AG04449 (cell line): ENCODE results near the gene USP54.

Experiments used
- CTCF ChIA-PET: fragments of 350-600 bp; formaldehyde crosslinking; extraction: SDS; loops from one replicate; lab custom pipeline; 2021; ENCODE audit warnings: antibody characterized with exemption; lab: Yijun Ruan, JAX
- POLR2A ChIA-PET: fragments of 400-600, 350-600 bp; formaldehyde crosslinking; extraction: SDS; loops from one replicate; lab custom pipeline; 2020; ENCODE audit warnings: antibody characterized with exemption, inconsistent platforms; lab: Yijun Ruan, JAX
- DNase-seq: peaks from one replicate; pipeline ENCODE4 v3.0.0-alpha.2; 2010; ENCODE audit warnings: low read depth, low spot score
- H3K4me3 ChIP-seq: 2 replicates; pipeline ENCODE4 v1.5.1; 2011; ENCODE audit warnings: low read depth, mild to moderate bottlenecking, control low read depth, low read length
- CTCF ChIP-seq: IDR thresholded peaks from one replicate; pipeline ENCODE4 v1.5.1; 2011; ENCODE audit warnings: mild to moderate bottlenecking, moderate library complexity, low read length, control low read depth, inconsistent platforms; ENCODE audit not compliant: insufficient read depth; ENCODE audit errors: missing control alignments

Gene USP54

GRCh38 chr10:73559590-73559989, 31.6 kb downstream of the USP54 start:
- DNase-seq = no peak
- ChIA-PET POLR2A (no interaction called here), CTCF (interaction anchor here (0.7 kb wide), 1 partner anchor 30 kb away, joined by 7 read pairs; no protein-coding TSS in a partner anchor)
- H3K4me3 ChIP-seq = no peak overlapping the region
- no peak for TF ChIP-seq CTCF

DNA sequence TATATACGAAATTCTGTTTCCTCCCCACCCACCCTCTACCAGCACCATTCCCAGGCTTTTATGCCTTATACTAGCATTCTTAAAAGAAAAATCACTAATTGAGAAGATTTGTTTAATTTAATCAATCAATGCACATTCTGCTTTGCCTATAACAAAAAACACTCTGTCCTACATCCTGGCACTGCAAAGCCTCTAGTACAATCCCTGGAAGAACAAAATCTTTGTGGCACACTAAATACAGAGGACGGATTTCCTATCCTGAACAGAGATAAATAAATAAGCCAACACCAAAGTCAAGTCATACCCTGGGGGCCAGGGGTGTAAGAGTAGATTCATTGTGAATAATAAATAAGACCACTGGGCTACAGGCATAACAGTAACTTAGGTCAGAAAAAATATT, 34.3 kb downstream of the USP54 start:
- CTCF ChIA-PET = interaction anchor here (0.8 kb wide), 1 partner anchor 28 kb away, joined by 3 read pairs; no protein-coding TSS in a partner anchor
- no peak overlapping the region for H3K4me3 ChIP-seq
- POLR2A ChIA-PET = no interaction called here
- TF ChIP-seq CTCF = no peak
- no peak for DNase-seq

DNA sequence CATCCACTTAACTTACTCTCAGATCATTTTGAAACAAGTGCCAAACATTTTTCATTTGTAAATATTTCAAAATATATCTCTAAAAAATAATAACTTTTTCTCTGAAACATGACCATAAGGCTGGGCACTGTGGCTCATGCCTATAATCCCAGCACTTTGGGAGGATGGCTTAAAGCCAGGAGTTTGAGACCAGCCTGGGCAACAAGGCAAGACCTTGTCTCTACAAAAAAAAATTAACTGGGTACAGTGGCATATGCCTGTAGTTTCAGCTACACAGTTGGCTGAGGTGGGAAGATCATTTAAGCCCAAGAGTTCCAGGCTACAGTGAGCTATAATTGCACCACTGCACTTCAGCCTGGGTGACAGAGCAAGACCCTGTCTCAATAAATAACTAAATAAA, 36.4 kb downstream of the USP54 start:
- no peak for DNase-seq
- no peak overlapping the region for H3K4me3 ChIP-seq
- ChIA-PET POLR2A (no interaction called here), CTCF (interaction anchor here (0.6 to 4.2 kb wide), 3 partner anchors 12 to 872 kb away, joined by 3 to 19 read pairs (median 6); no protein-coding TSS in a partner anchor)
- no peak for TF ChIP-seq CTCF

DNA sequence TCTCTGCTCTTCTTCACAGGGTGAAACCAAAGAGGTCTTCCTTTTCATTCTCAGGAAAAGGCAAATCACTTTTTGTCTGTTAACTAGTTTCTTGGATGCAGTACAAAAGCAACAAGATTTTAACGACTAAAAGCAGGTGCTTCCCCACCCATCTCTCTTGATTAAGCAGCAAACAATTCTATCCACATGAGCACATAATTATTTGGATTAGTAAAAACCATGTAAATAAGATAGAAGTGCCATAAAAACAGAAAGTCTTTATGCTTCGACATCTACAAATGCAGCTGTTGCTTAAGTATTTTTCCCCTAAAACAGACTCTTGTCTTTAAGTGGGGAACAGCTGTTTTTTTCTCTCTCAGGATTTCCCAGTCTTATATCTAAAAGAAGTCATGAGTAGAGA, 37.4 kb downstream of the USP54 start:
- no peak for DNase-seq
- H3K4me3 ChIP-seq = no peak overlapping the region
- CTCF ChIA-PET = interaction anchor here (1.5 to 4.2 kb wide), 2 partner anchors 11 to 24 kb away, joined by 6 to 19 read pairs; no protein-coding TSS in a partner anchor
- POLR2A ChIA-PET = no interaction called here
- TF ChIP-seq CTCF = no peak

- DNase-seq = no peak
- H3K4me3 ChIP-seq = no peak overlapping the region
- no peak for TF ChIP-seq CTCF
- CTCF ChIA-PET = interaction anchor here (0.9 to 4.2 kb wide), 3 partner anchors 11 to 91 kb away, joined by 3 to 19 read pairs (median 6); no protein-coding TSS in a partner anchor
- POLR2A ChIA-PET = no interaction called here
These were observed 38.1 kb downstream of the USP54 start for GRCh38 chr10:73552819-73553715.

- CTCF ChIA-PET = interaction anchor here (0.6 kb wide), 1 partner anchor 22 kb away, joined by 3 read pairs; no protein-coding TSS in a partner anchor
- DNase-seq = no peak
- H3K4me3 ChIP-seq = no peak overlapping the region
- no peak for TF ChIP-seq CTCF
- POLR2A ChIA-PET = no interaction called here
These were observed 39.6 kb downstream of the USP54 start for GRCh38 chr10:73551515-73551914.
